ENCODE results near the gene IAH1. TPM values are rescaled to one million over a fixed set of nuclear protein-coding genes. Genes with fewer than 3 reads are reported as not detected.

IAH1 gene
- total and polyA plus RNA-seq, 10 of the 15 experiments (the other 5 are each of a cell fraction or from before 2014, with no cell fraction given): 57.4 to 125 (median 75.8) TPM

- TF ChIP-seq CTCF (IDR thresholded peaks at IDR 0.05 in 2 of 3, conservative IDR thresholded peaks at IDR 0.05 in 1 of 3; ENCODE audit: control insufficient read depth in 2 of 3, extremely low read depth in 1 of 3, insufficient read depth in 1 of 3, low read depth in 3 of 3, low read length in 3 of 3): no peak
Observed at GRCh38 chr2:9471206-9471605, 3.1 kb upstream of the IAH1 start (continued).

- intact Hi-C loops (cut with micrococcal nuclease; ENCODE audit: unreplicated experiment): no loop called here
- Histone ChIP-seq H3K4me1 (ENCODE audit: control insufficient read depth, insufficient read depth, low read length) (peaks cover 12% of the 10 kb centered on the region; the same call in 1 of the 2 replicates), H3K9me3 (replicated peaks; ENCODE audit: control insufficient read depth, insufficient read depth, low read length) (no peaks in the 10 kb centered on the region; the same call in 1 of the 3 replicates), H4K20me1 (ENCODE audit: control insufficient read depth, insufficient read depth) (no peaks in the 10 kb centered on the region), H3K9ac (ENCODE audit: control insufficient read depth, insufficient read depth, low read length) (no peak overlapping the region), H3K4me3 (no peak overlapping the region), H3K79me2 (ENCODE audit: control insufficient read depth, insufficient read depth, low read length) (peaks cover 23% of the 10 kb centered on the region), H3K4me2 (ENCODE audit: control insufficient read depth, insufficient read depth) (no peak overlapping the region), H2AFZ (ENCODE audit: control insufficient read depth, low read depth, low read length) (no peak overlapping the region), H3K27ac (ENCODE audit: control insufficient read depth, insufficient read depth) (no peak overlapping the region), H3K36me3 (ENCODE audit: control insufficient read depth in 2 of 2, insufficient read depth in 2 of 2, low read length in 1 of 2) (peaks cover 0 to 15% of the 10 kb centered on the region in 2 experiments; a peak in 2 of 4 replicates), H3K27me3 (replicated peaks in 1 of 2; ENCODE audit: control insufficient read depth in 2 of 2, insufficient read depth in 2 of 2, low read length in 1 of 2) (no peaks in the 10 kb centered on the region)
- ChIA-PET POLR2A (interaction anchor here (0.6 kb wide), 1 partner anchor 18 kb away, joined by 4 read pairs; no protein-coding TSS in a partner anchor), SMC1A (ENCODE audit: uncharacterized antibody, unreplicated experiment) (interaction anchor here (1.3 to 1.6 kb wide), 2 partner anchors 18 to 147 kb away, joined by 4 to 5 read pairs; no protein-coding TSS in a partner anchor), CTCF (interaction anchor here (0.6 to 2.0 kb wide), 3 partner anchors 72 to 834 kb away, joined by 4 to 6 read pairs (median 5); no protein-coding TSS in a partner anchor), RAD21 (ENCODE audit: unreplicated experiment) (interaction anchor here (3.6 kb wide), 1 partner anchor 83 kb away, joined by 20 read pairs; the partner anchor contains the start of gene ADAM17)
- FAIRE-seq (no peak), DNase-seq (ENCODE audit: low read depth, low spot score) (no peak), ATAC-seq (no peak)
- no peak for TF ChIP-seq CBX5 (IDR thresholded peaks at IDR 0.05; ENCODE audit: low read depth)
- no peak for TF ChIP-seq ZNF274 (IDR thresholded peaks at IDR 0.05; ENCODE audit: insufficient read depth, insufficient read length)
- no peak for TF ChIP-seq LARP7 (IDR thresholded peaks at IDR 0.05)
- no peak for TF ChIP-seq ZZZ3 (IDR thresholded peaks at IDR 0.05; ENCODE audit: control insufficient read depth, insufficient read length, low read depth)
- TF ChIP-seq, protein P1, sequence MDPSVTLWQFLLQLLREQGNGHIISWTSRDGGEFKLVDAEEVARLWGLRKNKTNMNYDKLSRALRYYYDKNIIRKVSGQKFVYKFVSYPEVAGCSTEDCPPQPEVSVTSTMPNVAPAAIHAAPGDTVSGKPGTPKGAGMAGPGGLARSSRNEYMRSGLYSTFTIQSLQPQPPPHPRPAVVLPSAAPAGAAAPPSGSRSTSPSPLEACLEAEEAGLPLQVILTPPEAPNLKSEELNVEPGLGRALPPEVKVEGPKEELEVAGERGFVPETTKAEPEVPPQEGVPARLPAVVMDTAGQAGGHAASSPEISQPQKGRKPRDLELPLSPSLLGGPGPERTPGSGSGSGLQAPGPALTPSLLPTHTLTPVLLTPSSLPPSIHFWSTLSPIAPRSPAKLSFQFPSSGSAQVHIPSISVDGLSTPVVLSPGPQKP (IDR thresholded peaks at IDR 0.05; ENCODE audit: low read depth, low read length): no peak
- no peak for TF ChIP-seq CREB1 (IDR thresholded peaks at IDR 0.05; ENCODE audit: low read depth)
- no peak for TF ChIP-seq TCF12 (IDR thresholded peaks at IDR 0.05; ENCODE audit: low read depth, low read length)
- TF ChIP-seq JUND (IDR thresholded peaks at IDR 0.05; ENCODE audit: low read depth, low read length): no peak
- no peak for TF ChIP-seq SPI1 (IDR thresholded peaks at IDR 0.05; ENCODE audit: borderline replicate concordance, insufficient read depth, low read depth, low read length)
- TF ChIP-seq BACH1 (IDR thresholded peaks at IDR 0.05; ENCODE audit: borderline replicate concordance): no peak
- TF ChIP-seq KDM1A (IDR thresholded peaks at IDR 0.05; ENCODE audit: borderline replicate concordance): no peak
- BruUV-seq (replicated peaks): no TSS peak
- WGBS (ENCODE audit: insufficient coverage, insufficient replicate concordance, low lambda C conversion rate, missing lambda C conversion rate): 61% methylated on average over 9 of the region's 9 CpGs
- in situ Hi-C loops (cut with MboI): no loop called here
Observed at GRCh38 chr2:9472511-9472910, 1.8 kb upstream of the IAH1 start.

All from GM12878 (cell line).